Measurements from ENCODE around the gene ZNF417.

ZNF417 gene

DNA sequence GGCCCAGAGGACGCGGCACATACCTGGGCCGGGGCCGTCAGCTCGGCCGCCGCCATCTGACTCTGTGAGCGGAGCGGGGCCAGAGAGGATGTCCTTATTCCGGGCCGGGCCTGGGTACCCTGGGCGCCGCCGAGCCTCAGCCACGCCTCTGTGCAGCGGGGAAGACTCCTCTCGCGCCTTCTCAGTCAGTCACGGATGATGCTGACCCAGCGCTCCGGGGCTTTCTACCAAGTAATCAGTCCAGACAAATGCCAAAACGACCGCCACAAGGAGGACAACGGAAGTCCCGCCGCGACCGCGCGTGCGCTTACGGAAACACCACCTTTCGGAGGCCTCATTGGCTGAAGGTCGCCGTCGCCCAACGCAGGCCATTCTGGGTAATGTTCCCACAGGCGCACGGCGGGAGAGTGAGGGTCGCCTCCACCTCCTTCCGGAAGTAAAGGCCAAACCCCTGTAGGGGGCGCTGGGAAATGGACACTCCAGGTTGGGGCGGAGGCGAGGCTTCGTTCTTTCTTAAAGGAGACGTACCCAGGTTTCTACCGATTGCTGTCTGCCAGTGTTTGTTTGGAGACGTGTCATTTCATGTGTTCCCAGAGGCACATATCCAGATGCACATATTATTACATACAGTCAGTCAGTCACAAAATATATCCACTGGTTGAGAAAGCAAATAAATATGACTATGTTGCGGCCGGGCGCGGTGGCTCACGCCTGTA is 31.2 kb upstream of the ZNF417 start, which contains the start of gene ZNF256 (continued):
- TF ChIP-seq, protein P1, sequence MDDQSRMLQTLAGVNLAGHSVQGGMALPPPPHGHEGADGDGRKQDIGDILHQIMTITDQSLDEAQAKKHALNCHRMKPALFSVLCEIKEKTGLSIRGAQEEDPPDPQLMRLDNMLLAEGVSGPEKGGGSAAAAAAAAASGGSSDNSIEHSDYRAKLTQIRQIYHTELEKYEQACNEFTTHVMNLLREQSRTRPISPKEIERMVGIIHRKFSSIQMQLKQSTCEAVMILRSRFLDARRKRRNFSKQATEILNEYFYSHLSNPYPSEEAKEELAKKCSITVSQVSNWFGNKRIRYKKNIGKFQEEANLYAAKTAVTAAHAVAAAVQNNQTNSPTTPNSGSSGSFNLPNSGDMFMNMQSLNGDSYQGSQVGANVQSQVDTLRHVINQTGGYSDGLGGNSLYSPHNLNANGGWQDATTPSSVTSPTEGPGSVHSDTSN (CRISPR knock-in tag; IDR thresholded peaks at IDR 0.05), result peak; percentile 87
- TF ChIP-seq, protein P2, sequence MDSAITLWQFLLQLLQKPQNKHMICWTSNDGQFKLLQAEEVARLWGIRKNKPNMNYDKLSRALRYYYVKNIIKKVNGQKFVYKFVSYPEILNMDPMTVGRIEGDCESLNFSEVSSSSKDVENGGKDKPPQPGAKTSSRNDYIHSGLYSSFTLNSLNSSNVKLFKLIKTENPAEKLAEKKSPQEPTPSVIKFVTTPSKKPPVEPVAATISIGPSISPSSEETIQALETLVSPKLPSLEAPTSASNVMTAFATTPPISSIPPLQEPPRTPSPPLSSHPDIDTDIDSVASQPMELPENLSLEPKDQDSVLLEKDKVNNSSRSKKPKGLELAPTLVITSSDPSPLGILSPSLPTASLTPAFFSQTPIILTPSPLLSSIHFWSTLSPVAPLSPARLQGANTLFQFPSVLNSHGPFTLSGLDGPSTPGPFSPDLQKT (IDR thresholded peaks at IDR 0.05; ENCODE audit: borderline replicate concordance, low read depth, low read length), result peak; percentile 60; the same call in 1 of the 2 replicates
- TF ChIP-seq, protein P3, sequence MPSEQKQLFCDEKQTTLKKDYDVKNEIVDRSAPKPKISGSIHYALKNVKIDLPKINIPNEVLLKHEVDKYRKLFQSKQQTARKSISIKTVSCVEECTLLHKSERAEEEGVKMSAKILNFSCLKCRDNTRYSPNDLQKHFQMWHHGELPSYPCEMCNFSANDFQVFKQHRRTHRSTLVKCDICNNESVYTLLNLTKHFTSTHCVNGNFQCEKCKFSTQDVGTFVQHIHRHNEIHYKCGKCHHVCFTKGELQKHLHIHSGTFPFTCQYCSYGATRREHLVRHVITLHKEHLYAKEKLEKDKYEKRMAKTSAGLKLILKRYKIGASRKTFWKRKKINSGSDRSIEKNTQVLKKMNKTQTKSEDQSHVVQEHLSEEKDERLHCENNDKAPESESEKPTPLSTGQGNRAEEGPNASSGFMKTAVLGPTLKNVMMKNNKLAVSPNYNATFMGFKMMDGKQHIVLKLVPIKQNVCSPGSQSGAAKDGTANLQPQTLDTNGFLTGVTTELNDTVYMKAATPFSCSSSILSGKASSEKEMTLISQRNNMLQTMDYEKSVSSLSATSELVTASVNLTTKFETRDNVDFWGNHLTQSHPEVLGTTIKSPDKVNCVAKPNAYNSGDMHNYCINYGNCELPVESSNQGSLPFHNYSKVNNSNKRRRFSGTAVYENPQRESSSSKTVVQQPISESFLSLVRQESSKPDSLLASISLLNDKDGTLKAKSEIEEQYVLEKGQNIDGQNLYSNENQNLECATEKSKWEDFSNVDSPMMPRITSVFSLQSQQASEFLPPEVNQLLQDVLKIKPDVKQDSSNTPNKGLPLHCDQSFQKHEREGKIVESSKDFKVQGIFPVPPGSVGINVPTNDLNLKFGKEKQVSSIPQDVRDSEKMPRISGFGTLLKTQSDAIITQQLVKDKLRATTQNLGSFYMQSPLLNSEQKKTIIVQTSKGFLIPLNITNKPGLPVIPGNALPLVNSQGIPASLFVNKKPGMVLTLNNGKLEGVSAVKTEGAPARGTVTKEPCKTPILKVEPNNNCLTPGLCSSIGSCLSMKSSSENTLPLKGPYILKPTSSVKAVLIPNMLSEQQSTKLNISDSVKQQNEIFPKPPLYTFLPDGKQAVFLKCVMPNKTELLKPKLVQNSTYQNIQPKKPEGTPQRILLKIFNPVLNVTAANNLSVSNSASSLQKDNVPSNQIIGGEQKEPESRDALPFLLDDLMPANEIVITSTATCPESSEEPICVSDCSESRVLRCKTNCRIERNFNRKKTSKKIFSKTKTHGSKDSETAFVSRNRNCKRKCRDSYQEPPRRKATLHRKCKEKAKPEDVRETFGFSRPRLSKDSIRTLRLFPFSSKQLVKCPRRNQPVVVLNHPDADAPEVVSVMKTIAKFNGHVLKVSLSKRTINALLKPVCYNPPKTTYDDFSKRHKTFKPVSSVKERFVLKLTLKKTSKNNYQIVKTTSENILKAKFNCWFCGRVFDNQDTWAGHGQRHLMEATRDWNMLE (tag by site-specific recombination; conservative IDR thresholded peaks at IDR 0.05; ENCODE audit: low read depth), result peak; percentile 94
- no peak for TF ChIP-seq ZFP3 (tag by site-specific recombination; IDR thresholded peaks at IDR 0.05; ENCODE audit: low read depth)
- TF ChIP-seq ZEB2 (tag by site-specific recombination; IDR thresholded peaks at IDR 0.05), result 0 out of 2 replicates have a peak, but pooled peaks have one; percentile 27
- TF ChIP-seq, protein P4, sequence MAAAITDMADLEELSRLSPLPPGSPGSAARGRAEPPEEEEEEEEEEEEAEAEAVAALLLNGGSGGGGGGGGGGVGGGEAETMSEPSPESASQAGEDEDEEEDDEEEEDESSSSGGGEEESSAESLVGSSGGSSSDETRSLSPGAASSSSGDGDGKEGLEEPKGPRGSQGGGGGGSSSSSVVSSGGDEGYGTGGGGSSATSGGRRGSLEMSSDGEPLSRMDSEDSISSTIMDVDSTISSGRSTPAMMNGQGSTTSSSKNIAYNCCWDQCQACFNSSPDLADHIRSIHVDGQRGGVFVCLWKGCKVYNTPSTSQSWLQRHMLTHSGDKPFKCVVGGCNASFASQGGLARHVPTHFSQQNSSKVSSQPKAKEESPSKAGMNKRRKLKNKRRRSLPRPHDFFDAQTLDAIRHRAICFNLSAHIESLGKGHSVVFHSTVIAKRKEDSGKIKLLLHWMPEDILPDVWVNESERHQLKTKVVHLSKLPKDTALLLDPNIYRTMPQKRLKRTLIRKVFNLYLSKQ (tag by site-specific recombination; IDR thresholded peaks at IDR 0.05; ENCODE audit: borderline replicate concordance), result no peak
- peak; percentile 70 for TF ChIP-seq ZIC2 (tag by site-specific recombination; IDR thresholded peaks at IDR 0.05)
- TF ChIP-seq, protein P5, sequence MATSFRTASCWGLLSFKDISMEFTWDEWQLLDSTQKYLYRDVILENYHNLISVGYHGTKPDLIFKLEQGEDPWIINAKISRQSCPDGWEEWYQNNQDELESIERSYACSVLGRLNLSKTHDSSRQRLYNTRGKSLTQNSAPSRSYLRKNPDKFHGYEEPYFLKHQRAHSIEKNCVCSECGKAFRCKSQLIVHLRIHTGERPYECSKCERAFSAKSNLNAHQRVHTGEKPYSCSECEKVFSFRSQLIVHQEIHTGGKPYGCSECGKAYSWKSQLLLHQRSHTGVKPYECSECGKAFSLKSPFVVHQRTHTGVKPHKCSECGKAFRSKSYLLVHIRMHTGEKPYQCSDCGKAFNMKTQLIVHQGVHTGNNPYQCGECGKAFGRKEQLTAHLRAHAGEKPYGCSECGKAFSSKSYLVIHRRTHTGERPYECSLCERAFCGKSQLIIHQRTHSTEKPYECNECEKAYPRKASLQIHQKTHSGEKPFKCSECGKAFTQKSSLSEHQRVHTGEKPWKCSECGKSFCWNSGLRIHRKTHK (tag by site-specific recombination; IDR thresholded peaks at IDR 0.05), result no peak
- TF ChIP-seq ZNF404 (tag by site-specific recombination; IDR thresholded peaks at IDR 0.05), result no peak
- TF ChIP-seq, protein P6, sequence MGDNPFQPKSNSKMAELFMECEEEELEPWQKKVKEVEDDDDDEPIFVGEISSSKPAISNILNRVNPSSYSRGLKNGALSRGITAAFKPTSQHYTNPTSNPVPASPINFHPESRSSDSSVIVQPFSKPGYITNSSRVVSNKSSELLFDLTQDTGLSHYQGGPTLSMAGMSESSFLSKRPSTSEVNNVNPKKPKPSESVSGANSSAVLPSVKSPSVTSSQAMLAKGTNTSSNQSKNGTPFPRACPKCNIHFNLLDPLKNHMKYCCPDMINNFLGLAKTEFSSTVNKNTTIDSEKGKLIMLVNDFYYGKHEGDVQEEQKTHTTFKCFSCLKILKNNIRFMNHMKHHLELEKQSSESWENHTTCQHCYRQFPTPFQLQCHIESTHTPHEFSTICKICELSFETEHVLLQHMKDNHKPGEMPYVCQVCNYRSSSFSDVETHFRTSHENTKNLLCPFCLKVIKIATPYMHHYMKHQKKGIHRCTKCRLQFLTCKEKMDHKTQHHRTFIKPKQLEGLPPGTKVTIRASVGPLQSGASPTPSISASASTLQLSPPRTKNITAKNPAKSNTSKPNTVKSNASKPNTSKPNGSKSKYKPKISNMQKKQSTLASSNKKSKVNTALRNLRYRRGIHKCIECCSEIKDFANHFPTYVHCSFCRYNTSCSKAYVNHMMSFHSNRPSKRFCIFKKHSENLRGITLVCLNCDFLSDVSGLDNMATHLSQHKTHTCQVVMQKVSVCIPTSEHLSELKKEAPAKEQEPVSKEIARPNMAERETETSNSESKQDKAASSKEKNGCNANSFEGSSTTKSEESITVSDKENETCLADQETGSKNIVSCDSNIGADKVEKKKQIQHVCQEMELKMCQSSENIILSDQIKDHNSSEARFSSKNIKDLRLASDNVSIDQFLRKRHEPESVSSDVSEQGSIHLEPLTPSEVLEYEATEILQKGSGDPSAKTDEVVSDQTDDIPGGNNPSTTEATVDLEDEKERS (tag by site-specific recombination; IDR thresholded peaks at IDR 0.05), result 0 out of 2 replicates have a peak, but pooled peaks have one; percentile 13
- no peak for TF ChIP-seq ZNF707 (tag by site-specific recombination; IDR thresholded peaks at IDR 0.05)
- TF ChIP-seq, protein P7, sequence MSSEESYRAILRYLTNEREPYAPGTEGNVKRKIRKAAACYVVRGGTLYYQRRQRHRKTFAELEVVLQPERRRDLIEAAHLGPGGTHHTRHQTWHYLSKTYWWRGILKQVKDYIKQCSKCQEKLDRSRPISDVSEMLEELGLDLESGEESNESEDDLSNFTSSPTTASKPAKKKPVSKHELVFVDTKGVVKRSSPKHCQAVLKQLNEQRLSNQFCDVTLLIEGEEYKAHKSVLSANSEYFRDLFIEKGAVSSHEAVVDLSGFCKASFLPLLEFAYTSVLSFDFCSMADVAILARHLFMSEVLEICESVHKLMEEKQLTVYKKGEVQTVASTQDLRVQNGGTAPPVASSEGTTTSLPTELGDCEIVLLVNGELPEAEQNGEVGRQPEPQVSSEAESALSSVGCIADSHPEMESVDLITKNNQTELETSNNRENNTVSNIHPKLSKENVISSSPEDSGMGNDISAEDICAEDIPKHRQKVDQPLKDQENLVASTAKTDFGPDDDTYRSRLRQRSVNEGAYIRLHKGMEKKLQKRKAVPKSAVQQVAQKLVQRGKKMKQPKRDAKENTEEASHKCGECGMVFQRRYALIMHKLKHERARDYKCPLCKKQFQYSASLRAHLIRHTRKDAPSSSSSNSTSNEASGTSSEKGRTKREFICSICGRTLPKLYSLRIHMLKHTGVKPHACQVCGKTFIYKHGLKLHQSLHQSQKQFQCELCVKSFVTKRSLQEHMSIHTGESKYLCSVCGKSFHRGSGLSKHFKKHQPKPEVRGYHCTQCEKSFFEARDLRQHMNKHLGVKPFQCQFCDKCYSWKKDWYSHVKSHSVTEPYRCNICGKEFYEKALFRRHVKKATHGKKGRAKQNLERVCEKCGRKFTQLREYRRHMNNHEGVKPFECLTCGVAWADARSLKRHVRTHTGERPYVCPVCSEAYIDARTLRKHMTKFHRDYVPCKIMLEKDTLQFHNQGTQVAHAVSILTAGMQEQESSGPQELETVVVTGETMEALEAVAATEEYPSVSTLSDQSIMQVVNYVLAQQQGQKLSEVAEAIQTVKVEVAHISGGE (tag by site-specific recombination; conservative IDR thresholded peaks at IDR 0.05; ENCODE audit: low read depth), result peak; percentile 86
- TF ChIP-seq ZNF561 (tag by site-specific recombination; IDR thresholded peaks at IDR 0.05; ENCODE audit: borderline replicate concordance), result peak; percentile 98
- TF ChIP-seq ZNF266 (tag by site-specific recombination; IDR thresholded peaks at IDR 0.05; ENCODE audit: low read depth), result no peak
- TF ChIP-seq, protein P8, sequence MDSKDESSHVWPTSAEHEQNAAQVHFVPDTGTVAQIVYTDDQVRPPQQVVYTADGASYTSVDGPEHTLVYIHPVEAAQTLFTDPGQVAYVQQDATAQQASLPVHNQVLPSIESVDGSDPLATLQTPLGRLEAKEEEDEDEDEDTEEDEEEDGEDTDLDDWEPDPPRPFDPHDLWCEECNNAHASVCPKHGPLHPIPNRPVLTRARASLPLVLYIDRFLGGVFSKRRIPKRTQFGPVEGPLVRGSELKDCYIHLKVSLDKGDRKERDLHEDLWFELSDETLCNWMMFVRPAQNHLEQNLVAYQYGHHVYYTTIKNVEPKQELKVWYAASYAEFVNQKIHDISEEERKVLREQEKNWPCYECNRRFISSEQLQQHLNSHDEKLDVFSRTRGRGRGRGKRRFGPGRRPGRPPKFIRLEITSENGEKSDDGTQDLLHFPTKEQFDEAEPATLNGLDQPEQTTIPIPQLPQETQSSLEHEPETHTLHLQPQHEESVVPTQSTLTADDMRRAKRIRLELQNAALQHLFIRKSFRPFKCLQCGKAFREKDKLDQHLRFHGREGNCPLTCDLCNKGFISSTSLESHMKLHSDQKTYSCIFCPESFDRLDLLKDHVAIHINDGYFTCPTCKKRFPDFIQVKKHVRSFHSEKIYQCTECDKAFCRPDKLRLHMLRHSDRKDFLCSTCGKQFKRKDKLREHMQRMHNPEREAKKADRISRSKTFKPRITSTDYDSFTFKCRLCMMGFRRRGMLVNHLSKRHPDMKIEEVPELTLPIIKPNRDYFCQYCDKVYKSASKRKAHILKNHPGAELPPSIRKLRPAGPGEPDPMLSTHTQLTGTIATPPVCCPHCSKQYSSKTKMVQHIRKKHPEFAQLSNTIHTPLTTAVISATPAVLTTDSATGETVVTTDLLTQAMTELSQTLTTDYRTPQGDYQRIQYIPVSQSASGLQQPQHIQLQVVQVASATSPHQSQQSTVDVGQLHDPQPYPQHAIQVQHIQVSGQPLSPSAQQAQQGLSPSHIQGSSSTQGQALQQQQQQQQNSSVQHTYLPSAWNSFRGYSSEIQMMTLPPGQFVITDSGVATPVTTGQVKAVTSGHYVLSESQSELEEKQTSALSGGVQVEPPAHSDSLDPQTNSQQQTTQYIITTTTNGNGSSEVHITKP (tag by site-specific recombination; IDR thresholded peaks at IDR 0.05), result peak; percentile 77
